BLaER1 (cell line): ENCODE measurements around the gene MAD1L1.

Source experiments
- H3K27ac ChIP-seq: shearing (Covaris generic); formaldehyde crosslinking; 2 replicates; pipeline ENCODE4 v1.8.1; 2022
- H3K27me3 ChIP-seq: shearing (Covaris generic); formaldehyde crosslinking; 2 replicates; pipeline ENCODE4 v1.8.1; 2022
- H3K36me3 ChIP-seq: shearing (Covaris generic); formaldehyde crosslinking; 2 replicates; pipeline ENCODE4 v1.8.1; 2022
- H3K4me1 ChIP-seq: shearing (Covaris generic); formaldehyde crosslinking; 2 replicates; pipeline ENCODE4 v1.8.1; 2022
- H3K4me2 ChIP-seq: shearing (Covaris generic); formaldehyde crosslinking; 2 replicates; pipeline ENCODE4 v1.8.1; 2022
- H3K4me3 ChIP-seq: shearing (Covaris generic); formaldehyde crosslinking; 2 replicates; pipeline ENCODE4 v1.8.1; 2022
- H3K9ac ChIP-seq: shearing (Covaris generic); formaldehyde crosslinking; 2 replicates; pipeline ENCODE4 v1.8.1; 2022
- H3K9me3 ChIP-seq: shearing (Covaris generic); formaldehyde crosslinking; 2 replicates; pipeline ENCODE4 v1.8.1; 2022
- H4K20me1 ChIP-seq: shearing (Covaris generic); formaldehyde crosslinking; 2 replicates; pipeline ENCODE4 v1.8.1; 2022
- Cebpa-rat ChIP-seq: shearing (Covaris generic); IDR thresholded peaks from 2 replicates; pipeline ENCODE4 v1.8.1; 2022

The MAD1L1 gene

DNA sequence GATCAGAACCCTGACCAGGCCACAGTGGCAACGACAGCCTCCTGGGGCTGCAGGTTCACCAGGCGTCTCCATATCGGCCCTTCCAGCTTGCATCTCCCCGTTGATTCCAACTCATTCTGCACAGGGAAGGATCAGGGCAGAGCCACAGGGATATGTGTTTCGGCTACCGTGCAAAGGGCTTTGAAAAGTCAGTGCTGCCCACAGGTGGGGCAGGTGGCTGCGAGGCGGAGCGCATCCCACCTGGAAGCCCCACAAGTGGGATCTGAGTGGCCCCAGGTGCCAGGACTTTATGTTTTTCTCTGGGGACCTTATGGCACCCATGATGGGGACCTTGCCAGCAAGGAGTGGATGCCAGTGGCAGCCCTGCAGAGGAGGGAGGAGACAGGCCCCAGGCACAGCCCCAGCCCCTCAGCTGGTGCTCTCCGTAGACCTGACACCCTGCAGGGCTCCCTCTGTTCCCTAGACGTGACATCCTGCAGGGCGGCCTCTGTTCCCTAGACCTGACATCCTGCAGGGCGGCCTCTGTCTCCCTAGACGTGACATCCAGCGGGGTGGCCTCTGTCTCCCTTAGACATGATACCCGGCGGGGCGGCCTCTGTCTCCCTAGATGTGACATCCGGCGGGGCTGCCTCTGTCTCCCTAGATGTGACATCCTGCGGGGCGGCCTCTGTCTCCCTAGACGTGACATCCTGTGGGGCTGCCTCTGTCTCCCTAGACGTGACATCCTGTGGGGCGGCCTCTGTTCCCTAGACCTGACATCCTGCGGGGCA lies 373.3 kb downstream of the MAD1L1 start:
- Histone ChIP-seq H4K20me1 (peaks cover 100% of the 10 kb centered on the region), H3K4me3 (no peak overlapping the region), H3K27ac (no peak overlapping the region), H3K36me3 (peaks cover 12% of the 10 kb centered on the region; the same call in 1 of the 2 replicates), H3K4me1 (peaks cover 98% of the 10 kb centered on the region), H3K27me3 (peaks cover 32% of the 10 kb centered on the region), H3K9ac (no peak overlapping the region), H3K4me2 (peak overlapping the region; percentile 78), H3K9me3 (no peaks in the 10 kb centered on the region)
- TF ChIP-seq Cebpa-rat: no peak

DNA sequence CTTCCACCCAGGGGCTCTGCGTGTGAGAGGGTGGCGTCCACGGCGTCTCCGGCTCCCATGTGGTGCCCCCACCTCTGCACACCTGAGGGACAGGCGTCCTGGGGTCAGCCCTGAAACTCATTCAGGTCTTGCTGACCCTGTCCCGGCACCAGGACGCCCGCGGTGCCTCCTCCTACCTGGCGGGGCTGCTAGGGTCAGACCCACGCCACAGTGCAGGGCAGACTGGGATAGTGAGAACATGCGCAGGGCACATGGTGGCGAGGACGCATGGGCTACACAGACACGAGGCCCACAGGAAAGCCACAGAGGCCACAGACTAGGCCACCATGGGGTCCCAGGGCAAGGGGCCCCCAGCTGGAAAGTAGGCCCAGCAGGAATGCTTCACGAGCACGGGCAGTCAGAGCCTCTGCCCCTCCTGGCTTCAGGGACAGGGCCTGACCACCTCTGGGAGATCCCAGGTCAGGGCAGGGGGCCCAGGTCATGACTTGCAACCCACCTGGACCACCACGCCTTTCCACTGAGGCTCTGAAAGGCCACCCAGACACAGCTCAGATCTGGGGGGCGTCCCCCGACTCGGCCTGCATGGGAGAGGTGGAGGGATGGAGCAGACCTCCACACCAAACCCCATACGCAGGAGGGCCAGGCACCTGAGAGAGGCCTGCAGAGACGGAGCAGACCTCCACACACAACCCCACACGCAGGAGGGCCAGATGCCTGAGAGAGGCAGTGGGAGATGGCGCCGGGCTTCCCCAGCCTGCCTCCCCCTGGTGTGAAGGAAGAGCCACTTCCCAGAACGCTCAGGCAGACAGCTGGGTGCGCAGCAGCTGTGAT lies 374.1 kb downstream of the MAD1L1 start:
- H3K27ac ChIP-seq: no peak overlapping the region

DNA sequence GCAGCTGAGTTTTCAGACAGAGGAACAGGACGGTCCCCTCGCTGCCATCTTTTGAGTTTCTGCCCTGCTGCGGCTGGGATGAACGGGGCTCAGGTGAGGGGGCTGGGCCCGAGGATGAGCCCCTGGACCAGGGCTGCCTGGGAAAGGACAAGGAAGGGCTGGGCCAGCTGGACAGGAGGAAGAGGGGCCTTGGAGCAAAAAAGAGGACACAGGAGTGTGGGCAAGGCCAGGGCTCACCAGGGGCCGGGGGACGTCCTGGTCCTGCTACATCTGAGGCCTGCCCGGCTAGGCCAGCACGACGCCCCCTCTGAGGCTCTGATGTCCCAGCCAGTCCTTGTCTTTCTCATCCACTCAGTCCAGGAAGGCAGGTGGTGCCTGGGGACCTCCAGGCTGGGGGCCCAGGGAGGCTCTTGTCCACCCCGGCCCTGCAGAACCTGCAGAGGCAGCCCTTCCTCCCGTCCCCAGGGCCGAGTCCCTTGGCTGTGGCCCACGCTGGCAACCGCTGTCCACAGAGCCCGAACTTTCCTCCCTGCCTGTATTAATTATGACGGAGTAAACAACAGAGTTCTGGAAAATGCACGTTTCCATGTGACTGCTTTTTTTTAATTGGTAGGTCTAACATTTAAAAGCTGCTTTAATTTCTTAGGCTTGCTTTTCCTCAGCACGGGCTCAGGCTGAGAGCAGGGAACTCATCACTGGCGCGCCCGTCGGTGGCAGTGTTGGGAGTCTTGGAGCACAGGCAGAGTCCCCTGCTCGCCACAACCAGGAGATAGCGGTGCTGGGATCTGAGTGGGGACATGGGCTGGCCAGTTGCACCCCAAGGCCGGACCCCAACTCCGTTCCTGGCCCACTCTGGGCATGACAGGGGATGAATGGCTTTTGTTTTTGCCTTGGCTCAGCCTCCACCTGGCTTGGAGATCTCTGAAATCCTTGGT lies 375.0 kb downstream of the MAD1L1 start:
- Histone ChIP-seq H3K9me3 (no peaks in the 10 kb centered on the region), H3K4me1 (peaks cover 98% of the 10 kb centered on the region), H3K9ac (no peak overlapping the region), H3K4me2 (peak overlapping the region; percentile 87), H3K27me3 (peaks cover 32% of the 10 kb centered on the region), H3K36me3 (peaks cover 18% of the 10 kb centered on the region; the same call in 1 of the 2 replicates), H4K20me1 (peaks cover 100% of the 10 kb centered on the region), H3K4me3 (no peak overlapping the region), H3K27ac (no peak overlapping the region)
- no peak for TF ChIP-seq Cebpa-rat

More for the DNA sequence above, 374.1 kb downstream of the MAD1L1 start:
- H3K9ac ChIP-seq: no peak overlapping the region
- no peak for TF ChIP-seq Cebpa-rat
- H3K4me3 ChIP-seq: no peak overlapping the region
- H3K27me3 ChIP-seq: peaks cover 32% of the 10 kb centered on the region
- peaks cover 12% of the 10 kb centered on the region; the same call in 1 of the 2 replicates for H3K36me3 ChIP-seq
- peaks cover 100% of the 10 kb centered on the region for H4K20me1 ChIP-seq
- no peaks in the 10 kb centered on the region for H3K9me3 ChIP-seq
- H3K4me1 ChIP-seq: peaks cover 98% of the 10 kb centered on the region
- H3K4me2 ChIP-seq: peak overlapping the region; percentile 78

DNA sequence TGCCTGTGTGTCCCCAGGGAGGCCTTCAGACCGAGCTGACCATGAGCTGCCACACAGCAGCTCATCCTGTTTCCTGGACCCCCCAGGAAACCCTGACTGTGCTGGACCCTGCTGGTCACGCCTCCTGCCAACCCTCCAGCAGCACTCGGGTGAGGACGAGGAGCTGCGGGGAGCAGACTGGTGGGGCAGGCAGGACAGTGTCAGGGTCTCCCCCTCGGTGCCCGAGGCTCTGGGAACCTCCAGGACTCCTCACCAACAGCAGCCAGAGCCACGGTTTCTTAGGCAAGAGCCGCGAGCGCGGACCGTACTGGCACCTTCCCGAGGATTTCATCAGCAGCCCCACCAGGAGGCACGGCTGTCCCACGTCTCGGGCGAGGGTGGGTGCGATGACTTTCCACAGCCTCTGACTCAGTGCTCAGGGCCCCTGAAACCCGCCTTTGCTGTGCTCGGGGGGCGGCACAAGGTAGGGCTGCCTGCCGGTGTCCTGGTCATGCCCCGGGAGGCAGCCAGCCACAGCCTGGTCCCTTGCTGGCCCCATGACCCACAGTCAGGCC lies 375.8 kb downstream of the MAD1L1 start:
- Histone ChIP-seq H3K9me3 (no peaks in the 10 kb centered on the region), H3K4me3 (no peak overlapping the region), H3K4me1 (peaks cover 93% of the 10 kb centered on the region), H3K27ac (no peak overlapping the region), H4K20me1 (peaks cover 100% of the 10 kb centered on the region), H3K36me3 (peaks cover 23% of the 10 kb centered on the region; the same call in 1 of the 2 replicates), H3K27me3 (peaks cover 36% of the 10 kb centered on the region), H3K4me2 (peak overlapping the region; percentile 87), H3K9ac (no peak overlapping the region)
- no peak for TF ChIP-seq Cebpa-rat

DNA sequence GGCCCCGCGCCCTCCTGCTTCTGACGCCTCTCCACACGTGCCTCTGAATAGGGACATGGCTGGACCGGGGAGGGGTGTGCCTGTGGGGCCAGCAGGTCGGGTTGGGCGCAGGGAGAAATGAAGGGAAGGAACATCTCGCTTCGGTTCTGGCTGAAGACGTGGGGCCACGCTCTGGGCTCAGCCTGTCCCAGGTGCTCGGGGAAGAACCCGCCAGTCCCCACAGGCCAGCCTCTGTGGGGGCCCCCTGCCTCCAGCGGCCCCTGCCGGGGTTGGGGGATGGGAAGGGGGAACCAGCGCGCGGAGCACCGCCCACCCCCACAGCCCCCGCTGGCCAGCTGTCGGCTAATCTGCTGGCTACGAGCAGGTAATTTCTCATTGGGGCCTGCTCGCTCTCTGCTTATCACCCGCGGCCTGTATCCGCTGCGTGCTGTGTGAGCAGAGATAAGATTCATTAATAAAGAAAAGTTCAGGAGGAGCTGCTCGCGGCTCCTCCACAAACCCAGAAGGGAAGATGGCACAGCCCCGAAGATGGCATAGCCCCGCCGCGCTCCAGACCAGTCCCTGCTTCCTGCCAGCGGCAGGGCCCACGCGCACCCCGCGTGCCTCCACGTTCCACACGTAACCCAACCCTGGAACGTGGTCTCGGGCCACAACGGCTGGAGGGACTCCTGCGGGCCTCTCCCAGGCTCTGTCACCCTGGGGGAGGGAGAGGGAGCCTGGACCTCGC lies 376.4 kb downstream of the MAD1L1 start:
- Histone ChIP-seq H4K20me1 (peaks cover 100% of the 10 kb centered on the region), H3K27ac (no peak overlapping the region), H3K4me3 (no peak overlapping the region), H3K27me3 (peaks cover 33% of the 10 kb centered on the region), H3K9me3 (no peaks in the 10 kb centered on the region), H3K4me2 (peak overlapping the region; percentile 87), H3K4me1 (peaks cover 94% of the 10 kb centered on the region), H3K36me3 (peaks cover 28% of the 10 kb centered on the region; the same call in 1 of the 2 replicates), H3K9ac (no peak overlapping the region)
- no peak for TF ChIP-seq Cebpa-rat

DNA sequence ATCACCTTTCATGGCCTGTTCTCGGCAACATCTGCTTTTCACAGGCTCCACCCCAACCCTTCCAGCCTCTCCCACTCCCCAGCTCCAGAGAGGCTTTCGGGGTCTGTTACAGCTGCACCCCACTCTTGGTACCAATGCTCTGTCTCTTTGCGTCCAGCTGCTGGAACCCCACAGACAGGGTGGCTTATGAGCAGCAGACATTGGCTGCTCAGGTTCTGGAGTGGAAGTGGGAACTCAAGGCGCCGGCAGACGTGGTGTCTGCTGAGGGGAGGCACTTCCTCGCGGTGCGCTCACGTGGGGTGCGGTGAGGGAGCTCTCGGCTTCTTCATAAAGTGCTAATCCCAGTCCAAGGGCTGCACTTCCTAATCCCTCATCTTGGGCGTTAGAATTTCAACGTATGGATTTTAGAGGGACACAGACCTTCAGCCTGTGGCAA lies 377.0 kb downstream of the MAD1L1 start:
- peaks cover 100% of the 10 kb centered on the region for H4K20me1 ChIP-seq
- 0 out of 2 replicates have a peak overlapping the region, but pooled peaks have one; percentile 31 for H3K9ac ChIP-seq
- H3K36me3 ChIP-seq: peaks cover 31% of the 10 kb centered on the region; the same call in 1 of the 2 replicates

DNA sequence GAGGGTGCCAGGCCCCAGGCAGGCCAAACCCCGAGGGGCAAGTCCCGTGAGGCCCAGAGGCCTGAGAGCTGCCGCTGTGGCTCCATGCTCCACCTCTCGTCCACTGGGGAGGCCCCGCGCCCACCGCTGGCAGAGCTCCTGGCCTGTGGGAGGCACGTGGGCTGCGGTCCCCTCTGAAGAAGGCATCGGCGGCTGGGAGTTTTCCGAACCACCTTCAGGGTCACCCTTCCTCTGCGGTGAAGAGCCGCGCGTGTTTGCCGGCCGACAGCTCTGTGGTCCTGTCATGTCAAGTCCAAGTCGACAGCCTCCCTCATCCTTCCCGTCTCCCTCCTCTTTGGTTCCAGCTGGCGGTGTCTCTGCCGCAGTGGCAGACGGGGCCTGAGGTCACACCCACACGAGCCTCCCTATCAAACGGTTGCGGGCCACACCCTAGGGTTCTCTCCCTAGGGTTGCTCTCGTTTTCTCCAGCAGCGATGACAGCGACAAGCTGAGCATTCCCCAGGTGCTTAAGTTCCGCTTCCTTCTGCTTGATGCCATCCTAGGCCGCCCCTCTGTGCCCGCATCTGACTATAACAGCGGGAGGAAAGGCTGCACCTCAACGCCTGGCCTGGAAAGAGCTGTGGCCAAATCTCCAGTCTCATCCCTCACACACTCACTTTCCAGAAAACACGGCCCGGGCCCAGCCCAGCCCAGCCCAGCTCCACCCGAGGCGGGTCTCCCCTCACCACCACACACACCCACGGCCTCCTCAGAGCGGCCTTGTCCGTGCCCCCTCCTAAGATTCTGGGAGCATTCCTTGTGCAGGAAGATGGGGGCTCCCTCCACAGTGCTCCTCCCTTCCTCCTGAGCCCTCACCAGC lies 377.6 kb downstream of the MAD1L1 start:
- Histone ChIP-seq H3K36me3 (peaks cover 31% of the 10 kb centered on the region; the same call in 1 of the 2 replicates), H3K4me3 (peak overlapping the region; percentile 34), H3K4me1 (peaks cover 94% of the 10 kb centered on the region), H3K4me2 (peak overlapping the region; percentile 87), H3K9ac (peak overlapping the region; percentile 42; the same call in 1 of the 2 replicates), H3K9me3 (no peaks in the 10 kb centered on the region), H3K27me3 (peaks cover 21% of the 10 kb centered on the region), H3K27ac (peak overlapping the region; percentile 47), H4K20me1 (peaks cover 100% of the 10 kb centered on the region)
- TF ChIP-seq Cebpa-rat: no peak

More for the DNA sequence above, 377.0 kb downstream of the MAD1L1 start:
- Histone ChIP-seq H3K27ac (no peak overlapping the region), H3K4me1 (peaks cover 94% of the 10 kb centered on the region), H3K9me3 (no peaks in the 10 kb centered on the region), H3K27me3 (peaks cover 27% of the 10 kb centered on the region), H3K4me2 (peak overlapping the region; percentile 87), H3K4me3 (no peak overlapping the region)
- TF ChIP-seq Cebpa-rat: no peak
